ENCODE measurements around the gene ROPN1B. TPM values are rescaled to one million over a fixed set of nuclear protein-coding genes. Genes with fewer than 3 reads are reported as not detected.
"Not testable (repeated sequence)": the region's sequence is repeated elsewhere in the genome, so short reads cannot be mapped to it uniquely, and the experiment has no call there.

Gene ROPN1B
- total RNA-seq, 1 donor from 2014 or later = not detected

DNA sequence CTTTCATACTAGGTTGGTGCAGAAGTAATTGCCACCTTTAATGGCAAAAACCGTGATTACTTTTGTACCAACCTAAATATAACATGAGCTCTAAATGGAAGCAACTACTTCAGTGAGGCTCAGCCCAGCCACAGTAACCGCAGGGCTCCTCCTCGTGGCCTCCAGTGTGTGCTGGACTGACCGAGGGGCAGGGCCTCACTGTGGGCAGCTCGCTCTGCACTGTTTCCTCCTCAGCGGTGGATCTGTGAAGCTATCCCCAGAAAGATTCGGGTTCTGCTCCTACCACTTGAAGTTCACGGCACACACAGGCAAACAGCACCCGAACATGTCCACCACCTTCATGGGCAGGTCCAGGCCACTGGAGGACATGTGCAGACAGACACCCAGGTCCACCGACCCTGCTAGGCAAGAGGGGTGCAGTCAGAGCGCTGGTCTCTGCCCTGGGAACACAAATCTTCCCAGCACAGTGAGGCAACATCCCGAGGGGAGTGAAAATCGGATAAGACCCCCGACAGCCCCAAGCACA lies 37.6 kb upstream of the ROPN1B start:
- H3K27me3 ChIP-seq (ENCODE audit: control insufficient read depth in 3 of 3, insufficient read depth in 3 of 3, low read length in 3 of 3); H3K4me3 ChIP-seq (ENCODE audit: low read length in 3 of 3); H3K9me3 ChIP-seq (ENCODE audit: control insufficient read depth in 3 of 3, low read length in 3 of 3); H3K27ac ChIP-seq (ENCODE audit: low read depth, low read length); H3K4me1 ChIP-seq (ENCODE audit: control insufficient read depth in 3 of 3, insufficient read depth in 3 of 3, low read length in 3 of 3); H3K36me3 ChIP-seq (ENCODE audit: control insufficient read depth in 3 of 3, insufficient read depth in 3 of 3, low read length in 3 of 3); H3K9ac ChIP-seq (ENCODE audit: low read depth in 1 of 3, low read length in 3 of 3): not testable (repeated sequence)

DNA sequence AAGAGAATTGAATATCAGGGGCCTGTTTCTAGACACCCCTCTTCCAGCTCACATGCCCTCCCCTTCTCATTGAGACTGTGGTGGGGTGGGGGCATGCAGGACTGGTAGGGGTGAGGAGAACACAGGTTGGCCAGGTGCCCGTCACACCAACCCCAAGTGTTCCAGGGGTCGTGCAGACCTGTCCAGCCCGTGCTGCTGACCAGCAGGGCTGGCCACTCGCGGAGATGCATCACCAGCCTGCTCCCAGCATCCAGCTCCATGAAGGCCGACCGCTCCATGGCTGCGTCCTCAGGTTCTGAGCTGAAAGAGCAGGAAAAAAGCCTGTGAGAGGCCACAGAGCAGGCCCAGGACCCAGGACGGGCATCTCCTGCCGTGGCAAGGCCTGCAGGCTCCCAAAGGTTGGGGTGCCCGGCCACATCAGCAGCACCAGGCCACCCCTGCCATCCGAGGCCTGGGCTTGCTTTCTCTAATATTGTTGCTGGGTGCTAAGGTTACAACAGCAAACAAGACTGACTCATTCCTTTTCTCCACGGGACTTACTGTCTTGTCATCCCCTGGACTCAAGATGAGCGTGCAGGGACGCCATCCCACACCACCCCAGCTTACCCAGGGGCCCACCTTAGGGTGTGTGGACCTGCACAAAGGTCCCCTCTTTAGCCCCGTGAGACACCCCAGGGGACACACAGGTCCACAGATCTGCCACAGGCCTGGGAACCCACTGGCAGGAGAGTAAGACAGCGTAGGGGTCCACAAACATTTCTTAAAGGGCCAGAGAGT lies 35.4 kb upstream of the ROPN1B start:
- not testable (repeated sequence) for H3K4me1 ChIP-seq (ENCODE audit: control insufficient read depth in 3 of 3, insufficient read depth in 3 of 3, low read length in 3 of 3); H3K9me3 ChIP-seq (ENCODE audit: control insufficient read depth in 3 of 3, low read length in 3 of 3); H3K9ac ChIP-seq (ENCODE audit: low read depth in 1 of 3, low read length in 3 of 3); H3K4me3 ChIP-seq (ENCODE audit: low read length in 3 of 3); H3K27ac ChIP-seq (ENCODE audit: low read depth, low read length); H3K36me3 ChIP-seq (ENCODE audit: control insufficient read depth in 3 of 3, insufficient read depth in 3 of 3, low read length in 3 of 3); H3K27me3 ChIP-seq (ENCODE audit: control insufficient read depth in 3 of 3, insufficient read depth in 3 of 3, low read length in 3 of 3)

DNA sequence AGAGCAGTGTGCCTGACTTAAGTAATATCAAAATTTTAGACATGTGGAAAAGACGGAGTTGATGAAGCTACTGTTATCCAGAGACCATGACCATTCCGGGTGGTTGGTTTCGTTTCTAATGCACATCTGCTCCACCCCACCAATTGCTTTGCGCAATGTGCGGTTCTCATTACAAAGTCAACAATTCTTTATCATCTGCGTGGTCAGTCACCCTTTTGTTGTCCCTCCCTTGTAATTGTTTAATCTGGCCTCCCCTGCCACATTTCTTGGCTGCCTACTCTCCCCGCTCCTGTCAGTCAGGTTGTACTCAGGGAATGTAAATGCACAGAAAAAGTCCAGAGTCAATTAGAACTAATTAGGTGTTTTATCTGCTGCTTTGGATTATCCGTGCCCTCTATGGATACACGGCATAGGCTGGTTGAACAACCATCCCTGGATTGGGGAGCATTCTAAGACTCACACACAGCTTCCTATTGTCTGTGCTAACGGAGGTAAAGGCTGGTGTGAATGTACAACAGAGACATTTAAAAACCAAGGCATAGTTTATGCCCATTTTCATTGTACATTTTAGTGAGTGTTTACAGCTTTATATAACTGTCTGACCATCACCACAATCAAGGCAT lies 33.6 kb upstream of the ROPN1B start:
- H3K9me3 ChIP-seq (ENCODE audit: control insufficient read depth in 3 of 3, low read length in 3 of 3); H3K4me1 ChIP-seq (ENCODE audit: control insufficient read depth in 3 of 3, insufficient read depth in 3 of 3, low read length in 3 of 3); H3K9ac ChIP-seq (ENCODE audit: low read depth in 1 of 3, low read length in 3 of 3); H3K27me3 ChIP-seq (ENCODE audit: control insufficient read depth in 3 of 3, insufficient read depth in 3 of 3, low read length in 3 of 3); H3K27ac ChIP-seq (ENCODE audit: low read depth, low read length); H3K4me3 ChIP-seq (ENCODE audit: low read length in 3 of 3); H3K36me3 ChIP-seq (ENCODE audit: control insufficient read depth in 3 of 3, insufficient read depth in 3 of 3, low read length in 3 of 3): not testable (repeated sequence)

DNA sequence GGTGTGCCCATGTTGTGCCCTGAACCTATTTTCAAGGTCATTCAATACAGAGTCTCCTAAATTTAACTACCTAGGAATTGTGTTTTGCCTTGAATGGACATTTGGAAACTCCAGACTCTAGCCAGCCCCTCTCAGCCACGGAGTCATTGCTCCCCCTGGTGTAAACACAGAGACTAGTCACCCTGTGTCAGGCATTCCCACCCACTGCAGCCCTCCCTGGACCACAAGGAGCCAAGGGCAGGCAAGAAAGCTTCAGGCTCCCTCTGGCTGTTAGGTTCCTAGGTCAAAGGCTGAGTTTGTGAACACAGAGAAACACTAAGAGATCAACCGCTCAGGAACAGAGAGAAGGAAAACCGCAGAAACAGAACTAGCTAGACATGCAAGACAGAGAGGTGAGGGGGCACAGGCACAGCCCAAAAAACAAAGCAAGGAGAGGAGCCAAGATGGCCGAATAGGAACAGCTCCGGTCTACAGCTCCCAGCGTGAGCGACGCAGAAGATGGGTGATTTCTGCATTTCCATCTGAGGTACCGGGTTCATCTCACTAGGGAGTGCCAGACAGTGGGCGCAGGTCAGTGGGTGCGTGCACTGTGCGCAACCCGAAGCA lies 32.7 kb upstream of the ROPN1B start:
- H3K27me3 ChIP-seq (ENCODE audit: control insufficient read depth in 3 of 3, insufficient read depth in 3 of 3, low read length in 3 of 3); H3K36me3 ChIP-seq (ENCODE audit: control insufficient read depth in 3 of 3, insufficient read depth in 3 of 3, low read length in 3 of 3); H3K4me3 ChIP-seq (ENCODE audit: low read length in 3 of 3); H3K4me1 ChIP-seq (ENCODE audit: control insufficient read depth in 3 of 3, insufficient read depth in 3 of 3, low read length in 3 of 3); H3K27ac ChIP-seq (ENCODE audit: low read depth, low read length); H3K9ac ChIP-seq (ENCODE audit: low read depth in 1 of 3, low read length in 3 of 3); H3K9me3 ChIP-seq (ENCODE audit: control insufficient read depth in 3 of 3, low read length in 3 of 3): not testable (repeated sequence)

DNA sequence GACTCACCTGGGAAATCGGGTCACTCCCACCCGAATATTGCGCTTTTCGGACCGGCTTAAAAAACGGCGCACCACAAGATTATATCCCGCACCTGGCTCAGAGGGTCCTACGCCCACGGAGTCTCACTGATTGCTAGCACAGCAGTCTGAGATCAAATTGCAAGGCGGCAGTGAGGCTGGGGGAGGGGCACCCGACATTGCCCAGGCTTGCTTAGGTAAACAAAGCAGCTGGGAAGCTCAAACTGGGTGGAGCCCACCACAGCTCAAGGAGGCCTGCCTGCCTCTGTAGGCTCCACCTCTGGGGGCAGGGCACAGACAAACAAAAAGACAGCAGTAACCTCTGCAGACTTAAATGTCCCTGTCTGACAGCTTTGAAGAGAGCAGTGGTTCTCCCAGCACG lies 32.1 kb upstream of the ROPN1B start:
- H3K9ac ChIP-seq (ENCODE audit: low read depth in 1 of 3, low read length in 3 of 3); H3K27me3 ChIP-seq (ENCODE audit: control insufficient read depth in 3 of 3, insufficient read depth in 3 of 3, low read length in 3 of 3); H3K36me3 ChIP-seq (ENCODE audit: control insufficient read depth in 3 of 3, insufficient read depth in 3 of 3, low read length in 3 of 3); H3K4me1 ChIP-seq (ENCODE audit: control insufficient read depth in 3 of 3, insufficient read depth in 3 of 3, low read length in 3 of 3); H3K27ac ChIP-seq (ENCODE audit: low read depth, low read length); H3K9me3 ChIP-seq (ENCODE audit: control insufficient read depth in 3 of 3, low read length in 3 of 3); H3K4me3 ChIP-seq (ENCODE audit: low read length in 3 of 3): not testable (repeated sequence)

DNA sequence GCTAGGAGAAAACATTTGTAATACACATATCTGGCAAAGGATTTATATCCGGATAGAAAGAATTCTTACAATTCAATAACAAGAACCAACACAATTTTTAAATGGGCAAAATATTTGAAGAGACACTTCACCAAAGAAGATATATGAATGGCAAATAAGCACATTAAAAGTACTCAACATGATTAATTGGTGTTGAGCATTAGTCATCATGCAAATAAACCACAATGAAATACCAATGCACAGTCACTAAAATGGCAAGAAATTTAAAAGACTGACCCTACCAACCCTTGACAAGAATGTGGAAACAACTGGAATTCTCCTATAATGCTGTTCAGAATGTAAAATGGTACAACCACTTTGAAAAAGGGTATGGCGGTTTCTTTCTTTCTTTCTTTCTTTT lies 21.2 kb upstream of the ROPN1B start:
- not testable (repeated sequence) for H3K9me3 ChIP-seq (ENCODE audit: control insufficient read depth in 3 of 3, low read length in 3 of 3); H3K9ac ChIP-seq (ENCODE audit: low read depth in 1 of 3, low read length in 3 of 3); H3K4me3 ChIP-seq (ENCODE audit: low read length in 3 of 3); H3K4me1 ChIP-seq (ENCODE audit: control insufficient read depth in 3 of 3, insufficient read depth in 3 of 3, low read length in 3 of 3); H3K27me3 ChIP-seq (ENCODE audit: control insufficient read depth in 3 of 3, insufficient read depth in 3 of 3, low read length in 3 of 3); H3K36me3 ChIP-seq (ENCODE audit: control insufficient read depth in 3 of 3, insufficient read depth in 3 of 3, low read length in 3 of 3); H3K27ac ChIP-seq (ENCODE audit: low read depth, low read length)

DNA sequence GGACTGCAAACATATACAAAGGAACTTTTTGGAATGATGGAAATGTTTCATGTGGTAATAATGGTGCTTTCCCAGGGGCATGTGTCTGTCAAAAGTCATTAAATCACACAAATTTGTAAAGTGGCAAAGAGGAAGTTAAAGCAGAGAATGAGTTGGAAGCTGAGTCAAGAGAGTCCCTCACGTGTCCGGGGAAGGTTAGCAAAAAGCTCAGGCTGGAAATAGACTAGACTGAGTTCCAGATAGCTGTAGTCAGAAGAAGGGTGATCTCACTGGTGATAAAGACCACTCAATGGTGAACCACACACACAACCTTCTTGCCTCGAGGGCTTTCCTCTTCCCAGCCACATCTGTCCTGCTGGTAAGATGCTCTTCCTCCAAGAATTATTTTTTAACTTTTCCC lies 20.1 kb upstream of the ROPN1B start:
- not testable (repeated sequence) for H3K36me3 ChIP-seq (ENCODE audit: control insufficient read depth in 3 of 3, insufficient read depth in 3 of 3, low read length in 3 of 3); H3K4me3 ChIP-seq (ENCODE audit: low read length in 3 of 3); H3K27me3 ChIP-seq (ENCODE audit: control insufficient read depth in 3 of 3, insufficient read depth in 3 of 3, low read length in 3 of 3); H3K9me3 ChIP-seq (ENCODE audit: control insufficient read depth in 3 of 3, low read length in 3 of 3); H3K4me1 ChIP-seq (ENCODE audit: control insufficient read depth in 3 of 3, insufficient read depth in 3 of 3, low read length in 3 of 3); H3K27ac ChIP-seq (ENCODE audit: low read depth, low read length); H3K9ac ChIP-seq (ENCODE audit: low read depth in 1 of 3, low read length in 3 of 3)

DNA sequence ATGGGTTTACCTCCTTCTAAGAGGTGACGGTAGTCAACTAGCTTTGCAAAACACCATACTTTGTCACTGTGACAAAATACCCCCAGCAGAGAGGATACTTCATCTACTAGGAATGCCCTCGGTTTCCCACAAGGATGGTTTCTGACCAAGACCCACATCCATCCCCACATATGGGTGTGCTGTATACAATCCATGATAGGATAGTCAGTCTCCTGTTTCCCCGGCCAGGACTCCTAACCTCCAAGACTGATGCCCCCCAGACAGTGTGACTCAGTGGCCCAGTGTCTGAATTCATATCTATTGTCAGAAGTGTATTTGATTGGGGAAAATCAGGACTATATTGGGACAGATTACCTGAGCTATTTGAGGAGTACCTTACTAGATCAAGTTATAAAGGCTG lies 17.8 kb upstream of the ROPN1B start:
- not testable (repeated sequence) for H3K27ac ChIP-seq (ENCODE audit: low read depth, low read length); H3K9ac ChIP-seq (ENCODE audit: low read depth in 1 of 3, low read length in 3 of 3); H3K27me3 ChIP-seq (ENCODE audit: control insufficient read depth in 3 of 3, insufficient read depth in 3 of 3, low read length in 3 of 3); H3K4me3 ChIP-seq (ENCODE audit: low read length in 3 of 3); H3K36me3 ChIP-seq (ENCODE audit: control insufficient read depth in 3 of 3, insufficient read depth in 3 of 3, low read length in 3 of 3); H3K4me1 ChIP-seq (ENCODE audit: control insufficient read depth in 3 of 3, insufficient read depth in 3 of 3, low read length in 3 of 3); H3K9me3 ChIP-seq (ENCODE audit: control insufficient read depth in 3 of 3, low read length in 3 of 3)

DNA sequence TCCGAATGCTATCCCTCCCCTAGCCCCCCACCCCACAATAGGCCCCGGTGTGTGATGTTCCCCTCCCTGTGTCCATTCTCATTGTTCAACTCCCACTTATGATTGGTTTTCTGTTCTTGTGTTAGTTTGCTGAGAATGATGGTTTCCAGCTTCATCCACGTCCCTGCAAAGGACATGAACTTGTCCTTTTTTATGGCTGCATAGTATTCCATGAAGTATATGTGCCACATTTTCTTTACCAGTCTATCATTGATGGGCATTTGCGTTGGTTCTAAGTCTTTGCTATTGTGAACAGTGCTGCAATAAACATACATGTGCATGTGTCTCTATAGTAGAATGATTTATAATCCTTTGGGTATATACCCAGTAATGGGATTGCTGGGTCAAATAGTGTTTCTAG lies 12.0 kb upstream of the ROPN1B start:
- not testable (repeated sequence) for H3K4me3 ChIP-seq (ENCODE audit: low read length in 3 of 3); H3K27ac ChIP-seq (ENCODE audit: low read depth, low read length); H3K9me3 ChIP-seq (ENCODE audit: control insufficient read depth in 3 of 3, low read length in 3 of 3); H3K36me3 ChIP-seq (ENCODE audit: control insufficient read depth in 3 of 3, insufficient read depth in 3 of 3, low read length in 3 of 3); H3K27me3 ChIP-seq (ENCODE audit: control insufficient read depth in 3 of 3, insufficient read depth in 3 of 3, low read length in 3 of 3); H3K4me1 ChIP-seq (ENCODE audit: control insufficient read depth in 3 of 3, insufficient read depth in 3 of 3, low read length in 3 of 3); H3K9ac ChIP-seq (ENCODE audit: low read depth in 1 of 3, low read length in 3 of 3)

DNA sequence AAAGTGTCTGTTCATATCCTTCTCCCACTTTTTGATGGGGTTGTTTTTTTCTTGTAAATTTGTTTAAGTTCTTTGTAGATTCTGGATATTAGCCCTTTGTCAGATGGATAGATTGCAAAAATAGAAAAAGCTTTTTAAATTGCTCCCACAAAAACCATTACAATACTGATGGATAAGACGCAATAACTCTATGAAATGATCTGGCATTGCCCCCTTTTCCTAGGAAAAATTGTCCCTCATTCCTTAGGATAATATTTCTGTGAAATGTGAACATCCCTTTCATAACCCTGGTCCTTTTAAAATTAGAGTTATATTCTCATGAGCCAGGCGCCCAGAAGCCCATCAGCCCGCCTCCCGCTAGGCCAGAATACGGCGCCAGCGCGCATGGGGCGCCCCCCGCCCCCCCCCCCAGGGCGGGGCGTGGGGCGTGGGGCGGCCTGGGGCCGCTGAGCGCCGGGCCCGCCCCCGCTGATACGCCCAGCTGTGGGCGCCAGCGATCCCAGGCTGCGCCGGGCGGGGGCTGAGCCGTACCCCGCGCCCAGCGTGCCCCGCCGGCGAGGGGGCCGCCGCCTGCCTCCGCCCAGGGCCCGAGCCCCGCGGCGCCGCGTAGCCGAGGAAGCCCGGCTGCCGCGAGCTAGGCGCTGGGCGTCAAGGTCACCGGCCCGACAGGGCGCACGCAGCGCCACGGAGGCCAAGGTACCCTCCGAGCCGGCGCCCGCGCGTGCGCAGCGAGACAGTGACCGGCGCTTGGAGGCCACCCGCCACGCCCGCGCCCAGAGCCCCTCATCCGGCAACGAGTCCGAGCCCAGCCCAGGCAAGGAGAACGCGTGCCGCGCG lies 11.1 kb upstream of the ROPN1B start:
- no peaks in the 10 kb centered on the region for H3K36me3 ChIP-seq (ENCODE audit: control insufficient read depth in 3 of 3, insufficient read depth in 3 of 3, low read length in 3 of 3)
- peaks cover 4 to 7% (median 6%) of the 10 kb centered on the region in 3 donors for H3K27me3 ChIP-seq (ENCODE audit: control insufficient read depth in 3 of 3, insufficient read depth in 3 of 3, low read length in 3 of 3)
- no peaks in the 10 kb centered on the region for H3K4me1 ChIP-seq (ENCODE audit: control insufficient read depth in 3 of 3, insufficient read depth in 3 of 3, low read length in 3 of 3)
- H3K27ac ChIP-seq (ENCODE audit: low read depth, low read length) = no peak overlapping the region
- H3K4me3 ChIP-seq (ENCODE audit: low read length in 3 of 3) = no peak overlapping the region
- H3K9me3 ChIP-seq (ENCODE audit: control insufficient read depth in 3 of 3, low read length in 3 of 3) = no peaks in the 10 kb centered on the region
- no peak overlapping the region for H3K9ac ChIP-seq (ENCODE audit: low read depth in 1 of 3, low read length in 3 of 3)
